ENCODE results near the gene HERPUD1.
A peak's percentile ranks its signal among the peaks of the same experiment; 100 is the strongest.
"Not testable (repeated sequence)": the region's sequence is repeated elsewhere in the genome, so short reads cannot be mapped to it uniquely, and the experiment has no call there.

Gene HERPUD1

DNA sequence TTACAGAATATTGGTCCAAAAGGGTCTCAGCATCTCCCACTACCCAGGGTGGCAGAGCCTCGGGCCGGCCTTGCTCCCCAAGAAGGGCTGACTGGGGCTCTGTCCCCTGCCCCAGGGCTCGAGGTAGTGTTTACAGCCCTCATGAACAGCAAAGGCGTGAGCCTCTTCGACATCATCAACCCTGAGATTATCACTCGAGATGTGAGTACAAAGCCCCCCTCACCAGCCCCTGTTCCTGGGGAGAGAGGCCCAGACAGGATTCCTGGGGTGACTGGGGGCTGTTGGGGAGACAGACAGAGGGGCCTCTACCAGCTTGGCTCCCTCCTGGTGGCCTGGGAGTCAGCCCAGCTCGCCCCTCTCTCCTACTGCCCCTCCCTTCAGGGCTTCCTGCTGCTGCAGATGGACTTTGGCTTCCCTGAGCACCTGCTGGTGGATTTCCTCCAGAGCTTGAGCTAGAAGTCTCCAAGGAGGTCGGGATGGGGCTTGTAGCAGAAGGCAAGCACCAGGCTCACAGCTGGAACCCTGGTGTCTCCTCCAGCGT is 51.3 kb downstream of the HERPUD1 start:
- DNase-seq: peak; percentile 15

DNA sequence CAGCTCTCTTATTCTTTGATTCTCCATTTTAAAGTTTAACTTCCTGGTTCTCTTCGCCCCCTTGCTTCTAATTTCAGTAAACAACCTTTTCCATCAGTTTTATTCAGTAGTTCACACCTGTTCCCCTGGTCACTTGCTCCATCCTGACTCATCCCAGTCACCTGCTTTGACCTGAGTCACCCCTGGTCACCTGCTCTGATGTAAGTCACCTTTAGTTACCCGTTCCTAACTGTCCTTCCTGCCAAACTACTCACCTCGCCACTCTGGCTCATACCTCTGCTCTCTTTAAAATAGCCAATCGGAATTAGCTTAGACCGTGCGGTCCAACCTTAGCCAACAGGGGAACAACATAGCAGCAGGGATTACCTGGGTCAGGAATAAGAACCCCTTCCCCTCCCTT is 52.7 kb downstream of the HERPUD1 start:
- no peak for DNase-seq

DNA sequence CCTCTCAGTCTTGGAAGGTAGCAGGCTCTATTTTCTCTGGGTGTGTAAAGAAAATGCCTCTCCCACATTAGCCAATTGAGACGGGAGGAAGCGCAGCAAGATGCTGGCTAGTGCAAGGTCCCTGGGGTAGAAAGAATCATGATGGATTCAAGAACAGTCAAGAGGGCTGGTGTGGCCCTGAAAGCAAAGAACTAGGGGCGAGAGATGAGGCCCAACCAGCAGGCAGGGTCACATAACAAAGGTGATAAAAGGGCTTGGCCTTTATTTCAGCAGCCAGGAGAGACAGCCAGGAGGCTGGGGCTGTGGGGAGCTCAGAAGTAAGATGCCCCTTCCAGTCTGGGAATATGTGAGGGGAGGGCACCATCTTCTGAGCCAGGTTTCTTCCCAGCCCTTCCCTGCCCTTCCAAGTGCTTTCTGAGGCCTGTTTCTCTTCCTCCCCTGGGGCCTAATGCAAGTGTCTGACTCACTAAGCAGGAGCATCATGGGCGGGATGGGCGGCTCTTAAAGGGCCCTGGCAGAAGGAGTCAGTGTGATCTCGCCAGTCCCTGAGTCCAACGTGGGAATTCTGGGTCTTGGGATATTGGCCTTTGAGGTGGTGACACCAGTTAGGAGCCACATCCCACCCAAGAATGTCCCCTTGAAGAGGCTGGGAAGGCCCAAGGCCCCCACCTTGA is 53.5 kb downstream of the HERPUD1 start:
- no peak for DNase-seq

- DNase-seq: no peak
Measured at GRCh38 chr16:56985962-56986360, 54.0 kb downstream of the HERPUD1 start.

- no peak for DNase-seq
Measured at GRCh38 chr16:56986361-56986760, 54.4 kb downstream of the HERPUD1 start.

DNA sequence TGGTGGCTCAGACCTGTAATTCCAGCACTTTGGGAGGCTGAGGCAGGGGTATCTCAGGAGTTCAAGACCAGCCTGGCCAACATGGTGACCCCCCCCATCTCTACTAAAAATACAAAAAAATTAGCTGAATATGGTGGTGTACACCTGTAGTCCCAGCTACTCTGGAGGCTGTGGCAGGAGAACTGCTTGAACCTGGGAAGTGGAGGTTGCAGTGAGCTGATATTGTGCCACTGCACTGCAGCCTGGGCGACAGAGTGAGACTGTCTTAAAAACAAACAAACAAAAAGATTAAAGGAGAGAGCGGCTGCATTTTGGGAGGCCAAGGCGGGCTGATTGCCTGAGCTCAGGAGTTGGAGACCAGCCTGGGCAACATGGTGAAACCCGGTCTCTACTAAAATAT is 55.0 kb downstream of the HERPUD1 start:
- DNase-seq: not testable (repeated sequence)

DNA sequence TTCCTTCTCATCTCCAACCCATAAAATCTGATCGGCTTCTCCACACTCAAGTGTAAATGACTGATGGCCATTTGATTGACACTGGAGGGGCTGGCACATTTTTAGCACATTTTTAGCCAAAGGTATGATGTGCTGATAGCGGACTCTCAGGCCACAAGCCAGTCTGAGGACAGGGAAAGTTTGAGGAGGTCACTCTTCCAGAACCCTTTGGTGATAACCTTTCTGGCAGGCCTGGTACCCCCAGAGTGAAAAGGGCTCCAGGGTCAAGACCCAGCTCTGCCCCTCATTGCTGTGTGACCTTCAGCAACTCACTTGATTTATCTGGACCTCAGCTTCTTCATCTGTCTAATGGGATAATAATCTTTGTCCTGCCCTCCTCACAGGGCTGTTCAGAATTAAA is 55.8 kb downstream of the HERPUD1 start:
- no peak for DNase-seq

DNA sequence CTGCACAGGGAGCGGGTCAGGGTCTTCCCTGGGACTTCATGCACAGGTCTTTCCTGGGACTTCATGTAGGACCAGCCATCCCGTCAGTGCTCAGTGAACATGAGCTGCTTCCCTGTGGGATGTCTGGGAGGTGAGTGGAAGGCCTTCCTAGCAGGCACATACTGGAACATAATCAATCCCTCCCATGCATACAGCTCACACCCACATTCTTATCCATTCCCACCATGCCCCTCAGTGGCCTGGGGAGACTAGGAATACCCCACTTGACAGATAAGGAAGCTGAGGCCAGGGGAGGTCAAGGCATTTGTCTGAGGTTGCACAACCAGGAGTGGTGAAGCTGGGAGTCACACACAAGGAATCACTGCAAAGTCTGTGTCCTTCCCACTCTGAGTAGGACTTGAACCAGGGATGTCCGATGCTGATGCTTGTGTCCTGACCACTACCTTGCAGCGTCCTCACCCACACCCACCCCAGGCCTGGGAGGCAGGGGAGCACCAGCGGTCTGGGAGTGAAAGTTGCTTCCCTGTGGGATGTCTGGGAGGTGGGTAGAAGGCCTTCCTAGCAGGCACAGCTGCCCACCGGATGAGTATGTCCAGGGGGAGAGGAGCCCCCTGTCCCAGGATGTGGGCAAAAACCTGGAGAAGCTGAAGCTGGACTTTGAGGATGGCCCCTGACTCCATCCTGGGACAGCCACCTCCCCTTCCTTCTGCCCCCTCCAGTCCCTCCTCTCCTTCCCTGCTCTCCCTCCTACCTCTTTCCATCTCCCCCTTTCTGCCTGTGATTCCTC is 56.4 kb downstream of the HERPUD1 start:
- no peak for DNase-seq

GRCh38 chr16:56988948-56989945 is 57.3 kb downstream of the HERPUD1 start, which contains the start of gene NLRC5:
Gene NLRC5 (plus strand): TSS chr16:56989557. CDS start chr16:57020713, 31,156 bp downstream.
- DNase-seq: peak; percentile 50

GRCh38 chr16:56989988-56990387 is 58.0 kb downstream of the HERPUD1 start:
- no peak for DNase-seq

DNA sequence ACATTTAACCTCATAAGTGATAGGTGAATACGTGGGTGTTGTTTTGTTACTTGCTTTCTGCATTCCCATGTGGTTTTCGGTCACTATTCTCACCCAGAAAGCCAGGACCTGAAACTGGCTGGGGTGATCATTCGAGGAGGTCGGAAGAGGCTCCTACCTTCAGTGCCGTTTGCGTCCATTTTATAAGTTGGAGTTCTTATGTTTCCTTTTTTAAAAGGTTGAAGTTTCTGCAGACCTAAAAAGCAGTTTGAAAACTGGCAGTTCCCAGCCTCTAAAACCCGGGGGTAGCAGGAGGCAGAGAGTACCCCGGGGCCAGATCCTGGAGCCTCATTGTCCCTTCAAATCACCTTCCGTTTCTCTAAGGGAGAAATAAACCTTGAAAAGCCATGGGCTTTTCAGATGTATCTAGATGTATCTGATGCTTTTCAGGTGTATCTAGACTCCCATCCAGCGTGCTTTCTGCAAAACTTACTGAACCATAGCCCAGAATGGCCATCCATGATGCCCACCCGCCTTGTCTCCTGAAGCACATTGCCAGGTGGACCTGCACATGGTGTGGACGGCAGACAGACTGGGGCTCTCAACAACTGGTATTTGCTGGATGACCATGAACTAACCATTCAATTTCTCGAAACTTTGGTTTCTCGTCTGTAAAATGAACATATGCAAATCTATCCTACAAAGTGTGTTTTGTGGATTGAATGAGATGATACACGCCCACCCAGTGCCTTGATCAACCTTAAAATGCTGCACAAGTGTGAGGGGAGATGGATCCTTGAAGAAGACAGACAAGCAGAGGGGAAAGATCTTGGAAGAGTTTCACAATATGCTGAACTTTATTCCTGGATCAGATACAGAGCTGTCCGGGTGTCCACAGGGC is 58.7 kb downstream of the HERPUD1 start:
- no peak for DNase-seq

GRCh38 chr16:56992431-56992830 is 60.5 kb downstream of the HERPUD1 start:
- DNase-seq: not testable (repeated sequence)

DNA sequence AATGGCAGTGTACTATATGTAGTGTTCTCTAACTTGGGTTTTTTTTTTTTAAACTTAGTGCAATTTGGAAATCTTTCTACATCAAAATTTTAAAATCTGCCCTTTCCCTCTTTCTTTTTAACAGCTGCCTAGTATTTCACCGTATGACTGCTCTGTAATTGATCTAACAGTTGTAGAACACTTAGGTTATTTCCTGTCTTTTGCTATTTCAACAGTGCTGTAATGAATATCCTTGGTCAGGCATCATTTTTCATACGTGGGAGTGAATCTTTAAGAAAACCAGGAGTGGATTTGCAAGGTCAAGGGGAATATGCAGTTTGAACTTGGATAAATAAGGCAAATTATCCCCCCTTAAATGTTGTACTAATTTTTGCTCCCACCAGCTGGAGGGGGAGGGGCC is 61.3 kb downstream of the HERPUD1 start:
- no peak for DNase-seq

DNA sequence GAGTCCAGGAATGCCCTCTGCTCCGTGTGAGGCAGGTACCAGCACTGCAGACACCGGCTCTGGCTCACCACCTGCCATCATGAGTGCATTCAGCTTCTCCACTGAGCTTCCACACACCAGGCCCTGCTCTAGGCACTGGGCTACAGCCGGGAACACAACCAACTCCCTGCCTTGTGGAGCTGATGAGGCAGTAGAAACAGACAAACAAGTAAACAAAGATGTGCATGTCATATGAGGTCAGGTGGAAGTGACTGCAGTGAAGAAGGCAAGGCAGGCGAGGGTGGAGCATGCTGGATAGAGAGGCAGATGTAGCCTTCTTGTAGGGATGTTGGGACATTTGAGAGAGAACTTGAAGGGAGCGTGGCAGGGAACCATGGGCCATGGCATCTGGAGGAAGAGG is 62.4 kb downstream of the HERPUD1 start:
- no peak for DNase-seq

Measured in NCI-H146 (cell line).